Fibroblast of lung (primary cell): Measurements from ENCODE around the gene FHAD1.

Experiments used
- EZH2 ChIP-seq: IDR thresholded peaks from 2 replicates; pipeline ENCODE4 v1.5.1; 2012; ENCODE audit warnings: low read length, control low read depth, mild to moderate bottlenecking; ENCODE audit errors: missing control alignments
- TF ChIP-seq, protein P1 (sequence below), 2 donors: IDR thresholded peaks in 1 of 2; conservative IDR thresholded peaks in 1 of 2; 1 replicate in 1 of 2; 2 replicates in 1 of 2; pipeline ENCODE4 v1.5.1; 2011 to 2012; ENCODE audit warnings: low read length in 2 of 2, control low read depth in 1 of 2, inconsistent platforms in 1 of 2, low read depth in 1 of 2, mild to moderate bottlenecking in 1 of 2

DNA sequence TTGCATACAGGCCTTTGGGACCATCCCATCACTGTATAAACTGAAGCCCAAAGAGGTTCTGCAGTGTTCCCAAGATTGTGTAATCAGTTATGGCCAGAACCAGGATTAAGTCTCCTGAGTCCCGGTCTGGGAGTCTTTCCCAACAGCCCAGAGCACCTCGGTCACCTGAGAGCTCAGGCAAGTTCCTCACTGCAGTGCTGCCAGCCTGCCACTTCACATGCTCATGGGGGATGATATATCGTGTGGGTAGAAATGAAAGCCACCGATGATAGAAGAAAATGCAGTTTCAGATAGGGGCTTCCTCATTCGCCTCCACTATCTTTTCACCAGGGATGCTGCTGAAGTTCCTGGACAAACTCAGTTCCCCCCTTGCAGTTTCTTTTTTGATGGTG, 30.4 kb downstream of the FHAD1 start:
- TF ChIP-seq, protein P1, sequence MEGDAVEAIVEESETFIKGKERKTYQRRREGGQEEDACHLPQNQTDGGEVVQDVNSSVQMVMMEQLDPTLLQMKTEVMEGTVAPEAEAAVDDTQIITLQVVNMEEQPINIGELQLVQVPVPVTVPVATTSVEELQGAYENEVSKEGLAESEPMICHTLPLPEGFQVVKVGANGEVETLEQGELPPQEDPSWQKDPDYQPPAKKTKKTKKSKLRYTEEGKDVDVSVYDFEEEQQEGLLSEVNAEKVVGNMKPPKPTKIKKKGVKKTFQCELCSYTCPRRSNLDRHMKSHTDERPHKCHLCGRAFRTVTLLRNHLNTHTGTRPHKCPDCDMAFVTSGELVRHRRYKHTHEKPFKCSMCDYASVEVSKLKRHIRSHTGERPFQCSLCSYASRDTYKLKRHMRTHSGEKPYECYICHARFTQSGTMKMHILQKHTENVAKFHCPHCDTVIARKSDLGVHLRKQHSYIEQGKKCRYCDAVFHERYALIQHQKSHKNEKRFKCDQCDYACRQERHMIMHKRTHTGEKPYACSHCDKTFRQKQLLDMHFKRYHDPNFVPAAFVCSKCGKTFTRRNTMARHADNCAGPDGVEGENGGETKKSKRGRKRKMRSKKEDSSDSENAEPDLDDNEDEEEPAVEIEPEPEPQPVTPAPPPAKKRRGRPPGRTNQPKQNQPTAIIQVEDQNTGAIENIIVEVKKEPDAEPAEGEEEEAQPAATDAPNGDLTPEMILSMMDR (conservative IDR thresholded peaks at IDR 0.05 in 1 of 2, IDR thresholded peaks at IDR 0.05 in 1 of 2; ENCODE audit: low read depth in 1 of 2, low read length in 2 of 2): no peak
- TF ChIP-seq EZH2: no peak
